Colon (tissue), 2 donors: ENCODE data around the gene CCND1.

Experiments used
- FAIRE-seq: peaks from 2 replicates; lab custom pipeline; 2012; peaks lifted over from hg19 to GRCh38; lab: Jason Lieb, UNC
- donor health status: control.
- donor health status: control.

The CCND1 gene

GRCh38 chr11:69640995-69641581 lies at the start of gene CCND1:
CCND1 (plus strand) TSS chr11:69641156; CDS start chr11:69641314, 158 bp downstream.
- no peak for FAIRE-seq

DNA sequence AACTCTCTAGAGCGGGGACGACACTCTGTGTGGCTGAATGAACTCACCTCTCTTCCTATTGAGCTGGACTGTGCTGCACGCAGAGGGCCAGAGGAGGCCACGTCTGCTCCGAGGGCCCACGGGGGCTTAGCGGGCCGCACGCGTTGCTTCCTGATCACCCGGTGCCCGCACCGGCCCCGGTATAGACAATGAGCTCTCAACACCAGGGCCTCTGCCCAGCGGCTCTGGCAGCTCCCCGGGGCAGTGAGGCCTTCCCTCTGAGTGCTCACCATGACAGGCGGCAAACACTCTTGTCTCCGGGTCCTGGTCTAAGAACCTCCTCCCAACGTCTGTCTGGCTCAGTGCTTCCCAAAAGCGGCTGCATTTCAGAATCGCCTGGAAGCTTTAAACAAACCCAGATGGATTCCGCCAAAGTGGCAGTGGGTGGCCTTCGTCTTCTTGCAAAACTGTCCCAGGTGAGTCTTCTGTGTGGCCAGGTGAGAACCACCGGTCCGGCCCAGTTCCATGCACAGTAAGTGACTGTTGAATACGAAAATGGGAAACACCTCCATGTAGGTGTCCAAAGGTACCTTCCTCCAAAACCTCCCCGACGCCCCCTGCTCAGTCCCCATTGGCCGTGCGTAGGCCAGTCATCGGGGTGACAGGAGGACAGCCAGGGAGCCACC lies 47.8 kb upstream of the CCND1 start:
- FAIRE-seq: no peak

DNA sequence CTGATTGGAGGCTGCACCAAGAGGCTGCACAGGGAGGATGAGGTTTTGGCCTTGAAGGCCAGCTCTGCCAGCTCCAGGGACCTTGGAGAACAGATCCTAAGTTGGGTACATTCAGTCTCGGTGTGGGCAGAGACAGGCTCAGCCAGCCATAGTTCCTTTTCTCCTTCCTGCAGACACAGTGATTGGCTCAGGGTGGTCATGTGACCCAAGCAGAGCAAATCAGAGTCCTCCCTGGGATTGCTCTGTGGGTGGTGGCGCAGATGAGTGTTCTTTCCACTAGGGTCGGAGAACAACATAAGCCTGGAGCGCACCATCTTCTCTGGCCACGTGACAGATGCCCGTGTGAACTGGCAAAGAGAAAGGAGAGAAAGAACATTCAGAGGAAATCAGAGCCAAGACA lies 47.1 kb upstream of the CCND1 start:
- no peak for FAIRE-seq

DNA sequence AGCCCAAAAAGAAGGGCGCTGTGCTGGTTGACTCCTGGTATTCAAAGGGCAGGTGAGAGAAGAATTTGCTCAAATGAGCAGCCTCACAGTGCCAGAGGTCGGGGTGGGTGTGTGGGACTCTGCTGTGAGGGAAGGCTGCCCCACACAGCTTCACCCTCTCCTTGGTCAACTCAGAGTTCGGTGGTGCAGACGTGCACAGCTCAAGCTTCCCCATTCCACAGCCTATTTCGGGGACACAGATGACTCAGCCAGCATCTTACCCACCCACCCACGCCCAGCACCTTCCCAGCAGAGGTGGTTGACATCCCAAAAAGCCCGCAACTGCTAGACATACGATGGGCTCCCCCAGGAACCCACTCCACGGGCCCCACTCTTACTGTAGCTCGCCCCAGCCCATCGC lies 46.5 kb upstream of the CCND1 start:
- FAIRE-seq: no peak

- FAIRE-seq: no peak
Measured at GRCh38 chr11:69595805-69596665, 44.9 kb upstream of the CCND1 start.

GRCh38 chr11:69598147-69598546 lies 42.8 kb upstream of the CCND1 start:
- FAIRE-seq: no peak

GRCh38 chr11:69599502-69599901 lies 41.5 kb upstream of the CCND1 start:
- FAIRE-seq: no peak

GRCh38 chr11:69600001-69600400 lies 41.0 kb upstream of the CCND1 start:
- FAIRE-seq: no peak

- FAIRE-seq: no peak
Measured at GRCh38 chr11:69601011-69601975, 39.7 kb upstream of the CCND1 start.

GRCh38 chr11:69603111-69603836 lies 37.7 kb upstream of the CCND1 start:
- no peak for FAIRE-seq

- FAIRE-seq: no peak
Measured at GRCh38 chr11:69604055-69604454, 36.9 kb upstream of the CCND1 start.

- no peak for FAIRE-seq
Measured at GRCh38 chr11:69605737-69606526, 35.0 kb upstream of the CCND1 start.

DNA sequence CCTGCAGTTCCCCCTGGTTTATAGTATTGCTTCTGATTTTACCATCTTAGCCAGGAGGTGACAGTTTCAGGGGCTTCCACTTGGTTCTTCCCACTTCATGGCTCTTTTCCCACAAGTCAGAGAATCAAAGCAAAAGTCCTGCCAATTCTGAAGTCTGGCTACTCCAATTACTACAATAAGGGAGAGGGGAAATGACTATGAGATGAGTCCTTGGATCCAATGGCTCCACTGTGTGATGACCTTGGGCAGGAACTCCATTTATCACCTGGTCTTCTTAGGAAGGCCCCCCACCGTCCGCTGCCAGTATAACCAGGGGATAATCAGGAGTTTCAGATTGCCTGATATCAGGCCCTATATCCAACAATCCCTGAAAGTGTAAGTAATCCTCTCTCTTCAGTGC lies 31.6 kb upstream of the CCND1 start:
- FAIRE-seq: no peak

DNA sequence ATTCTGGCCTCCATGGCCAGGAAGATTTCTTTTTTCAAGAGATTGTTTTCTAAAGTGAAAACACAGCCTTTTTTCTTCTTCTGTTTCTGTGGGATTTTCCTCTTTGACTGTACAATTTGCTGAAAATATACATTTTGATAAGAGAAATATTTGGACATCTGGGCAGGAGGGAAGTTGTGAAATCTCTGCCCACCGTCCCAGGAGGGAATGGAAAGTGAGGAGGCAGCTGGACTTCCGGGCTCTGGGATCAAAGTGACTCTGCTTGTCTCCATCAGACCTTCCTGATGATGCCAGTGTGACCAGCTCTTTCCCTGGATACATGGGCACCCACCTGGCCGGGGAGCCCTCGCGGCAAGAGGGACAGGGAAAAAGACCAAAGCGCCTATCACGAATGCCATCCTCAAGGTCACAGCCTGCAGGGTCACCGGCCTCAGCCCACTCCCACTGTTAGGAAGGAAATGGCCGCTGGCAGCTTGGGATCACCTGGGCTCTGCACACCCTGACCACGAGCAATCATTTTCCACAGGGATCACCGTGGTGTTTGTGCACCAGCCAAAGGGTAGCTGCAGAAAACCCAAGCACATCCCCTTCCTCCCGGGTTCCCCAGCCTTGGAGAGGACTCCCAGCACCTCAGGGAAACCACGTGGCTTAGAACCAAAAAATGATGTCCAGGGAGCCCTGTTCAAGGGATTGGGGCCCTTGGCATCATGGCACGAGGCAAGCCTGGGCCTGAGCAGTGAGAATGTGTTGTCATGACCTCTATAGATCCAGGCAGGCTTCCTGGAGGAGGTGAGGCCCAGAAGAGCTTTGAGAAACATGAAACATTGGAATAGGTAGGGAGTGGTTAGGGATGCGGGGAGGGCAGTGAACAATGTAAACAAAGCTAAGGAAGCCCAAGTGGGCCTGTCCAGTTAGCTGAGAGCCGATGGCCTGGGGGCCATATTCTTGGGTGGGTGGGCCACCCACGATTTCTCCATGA lies 29.1 kb upstream of the CCND1 start:
- FAIRE-seq: no peak

DNA sequence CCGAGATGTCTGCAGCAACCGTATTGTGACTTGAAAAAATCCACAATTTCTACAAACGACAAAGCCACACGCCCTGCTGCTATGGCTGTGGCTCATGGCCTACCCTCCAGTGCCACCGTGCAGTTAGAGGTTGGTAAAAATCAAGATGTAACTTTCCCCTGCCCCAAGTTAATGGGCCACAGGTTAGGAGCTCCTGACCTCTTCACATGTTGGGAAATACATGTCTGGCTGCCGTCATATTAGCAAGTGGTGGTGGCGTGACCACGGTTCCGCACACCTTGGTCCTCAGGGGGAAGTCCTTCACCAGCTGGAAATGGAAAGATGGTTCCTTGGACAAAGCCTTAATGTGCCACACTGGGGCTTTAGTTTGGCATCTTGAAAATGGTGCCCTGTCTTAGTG lies 27.4 kb upstream of the CCND1 start:
- no peak for FAIRE-seq

DNA sequence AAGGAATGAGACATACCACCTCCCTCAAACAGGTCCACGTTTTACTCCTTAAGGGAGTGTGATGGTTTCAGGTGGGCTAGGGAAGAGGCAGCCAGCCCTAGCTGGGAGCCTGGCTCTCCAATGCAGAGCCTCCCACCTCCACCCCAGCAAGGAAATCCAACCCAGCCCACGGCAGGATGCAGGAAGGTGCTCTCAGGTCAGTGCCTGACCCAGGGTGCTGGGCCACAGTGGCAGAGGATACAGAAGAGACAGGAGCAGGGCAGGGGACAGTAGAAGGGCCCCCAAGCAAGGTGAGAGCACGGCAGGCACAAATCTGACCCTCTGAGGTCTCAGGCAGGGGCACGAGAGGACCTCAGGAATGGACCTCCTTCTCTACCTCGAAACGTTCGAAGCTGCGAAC lies 26.9 kb upstream of the CCND1 start:
- no peak for FAIRE-seq

DNA sequence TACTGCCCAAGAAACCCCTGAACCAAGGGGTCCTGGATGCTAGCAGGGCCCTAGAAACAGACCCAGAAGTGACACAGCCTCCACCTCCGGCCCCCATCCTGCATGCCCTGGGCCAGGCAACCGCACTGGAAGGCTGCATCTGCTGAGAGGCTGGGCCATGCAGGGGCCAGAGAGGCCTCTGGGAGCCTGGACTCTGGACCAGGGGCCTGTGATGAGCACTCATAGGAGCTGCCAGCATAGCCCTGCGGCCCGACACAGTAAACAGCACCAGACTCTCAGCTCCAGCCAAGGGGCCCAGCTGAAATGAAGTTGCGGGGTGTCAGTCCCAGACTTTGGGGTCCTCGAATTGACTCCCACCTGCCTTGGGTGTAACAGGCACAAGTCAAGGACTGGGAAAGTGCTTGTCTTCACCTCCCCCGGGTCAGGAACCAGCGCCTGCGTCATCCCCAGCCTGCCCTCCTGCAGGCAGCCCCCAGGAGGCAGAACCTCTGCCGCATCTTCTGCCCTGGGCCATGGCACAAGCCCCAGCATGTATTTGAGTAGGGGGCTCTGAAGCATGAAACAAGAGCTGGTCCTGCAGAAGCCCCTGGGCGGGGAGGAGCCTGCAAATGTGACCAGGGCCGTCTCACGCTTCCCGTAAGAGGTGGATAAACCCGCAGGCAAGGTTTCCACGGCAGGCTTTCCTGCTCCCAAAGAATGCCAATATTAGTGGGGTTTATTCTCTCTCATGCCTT lies 25.2 kb upstream of the CCND1 start:
- FAIRE-seq: no peak

DNA sequence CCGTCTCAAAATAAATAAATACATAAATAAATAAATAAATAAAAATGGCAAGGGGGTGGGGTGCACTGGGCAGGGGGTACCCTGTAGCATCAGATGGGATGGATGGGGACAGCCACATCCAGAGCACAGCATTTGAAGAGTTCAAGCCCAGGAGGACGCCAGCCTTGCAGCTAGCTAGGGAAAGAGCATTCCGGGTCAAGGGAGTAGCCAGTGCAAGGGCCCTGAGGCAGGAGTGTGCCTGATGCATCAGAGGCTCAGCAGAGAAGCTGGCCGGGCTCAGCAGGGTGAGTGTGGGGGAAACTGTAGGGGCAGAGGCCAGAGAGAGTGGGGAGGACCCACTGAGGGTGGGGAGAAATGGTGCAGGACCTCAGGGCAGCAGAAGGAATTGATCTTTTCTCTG lies 23.7 kb upstream of the CCND1 start:
- no peak for FAIRE-seq

GRCh38 chr11:69617682-69618081 lies 23.3 kb upstream of the CCND1 start:
- no peak for FAIRE-seq
